Thoracic aorta (tissue), 2 donors: ENCODE data around the gene WWTR1. TPM values are rescaled to one million over a fixed set of nuclear protein-coding genes. Genes with fewer than 3 reads are reported as not detected.

Experiments
- ATAC-seq: fragments of 150-250 bp; one replicate; pipeline ENCODE4 v1.8.0; 2017; ENCODE audit warnings: low read depth; ENCODE audit not compliant: insufficient number of reproducible peaks, low FRiP score
- DNase-seq: peaks from one replicate; pipeline ENCODE4 v3.0.0-alpha.2; 2020; ENCODE audit warnings: low spot score
- H3K27ac ChIP-seq, 2 donors: fragments of 200-600 bp; sonication (generic); 1 replicate in 1 of 2; 2 replicates in 1 of 2; pipeline ENCODE4 v1.5.1; 2016; ENCODE audit warnings: mild to moderate bottlenecking in 2 of 2, moderate library complexity in 2 of 2
- H3K27me3 ChIP-seq: fragments of 200-600 bp; sonication (generic); replicated peaks from 2 replicates; pipeline ENCODE4 v1.6.0; 2016; ENCODE audit warnings: mild to moderate bottlenecking; ENCODE audit not compliant: insufficient read depth
- H3K36me3 ChIP-seq: fragments of 200-600 bp; sonication (generic); one replicate; pipeline ENCODE4 v1.5.1; 2016
- H3K4me1 ChIP-seq, 2 donors: fragments of 200-600 bp; sonication (generic); 1 replicate in 1 of 2; 2 replicates in 1 of 2; pipeline versions ENCODE4 v1.5.1 to v1.6.0; 2016; ENCODE audit warnings: low read depth in 2 of 2, mild to moderate bottlenecking in 1 of 2; ENCODE audit not compliant: control insufficient read depth in 1 of 2
- H3K4me3 ChIP-seq: fragments of 200-600 bp; sonication (generic); 2 replicates; pipeline ENCODE4 v1.5.1; 2016; ENCODE audit warnings: mild to moderate bottlenecking
- H3K9me3 ChIP-seq: fragments of 200-600 bp; sonication (generic); 2 replicates; pipeline ENCODE4 v1.5.1; 2016
- total RNA-seq, 2 donors: library from RNA; depleted of rRNA; stranded (reverse); fragments of >200 nt; gene quantifications; one replicate each; pipeline versions ENCODE4 v1.1.0 to v1.2.3, GENCODE V29; 2016
- TF ChIP-seq, protein P1 (sequence below): fragments of 200-600 bp; sonication (generic); IDR thresholded peaks from one replicate; pipeline ENCODE4 v1.5.1; 2019; ENCODE audit warnings: antibody characterized with exemption

Gene WWTR1
- total RNA-seq, 2 donors from 2014 or later, result 135 to 243 TPM

DNA sequence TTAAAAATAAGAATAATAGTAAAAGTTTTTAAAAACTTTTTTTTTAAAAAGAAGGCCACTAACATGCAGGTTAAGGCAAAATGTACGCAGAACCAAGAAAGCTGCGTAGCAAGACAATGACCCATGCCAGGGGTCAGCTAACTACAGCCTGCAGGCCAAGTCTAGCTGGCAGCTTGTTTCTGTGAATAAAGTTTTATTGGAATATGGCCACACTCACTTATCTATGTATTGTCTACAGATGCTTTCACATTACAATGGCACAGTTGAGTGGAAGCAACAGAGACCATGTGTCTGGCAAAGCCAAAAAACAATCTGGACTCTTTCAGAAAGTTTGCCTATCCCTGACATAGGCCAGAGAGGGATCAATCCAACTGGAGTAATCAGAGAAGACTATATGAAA lies 46.7 kb downstream of the WWTR1 start:
- Histone ChIP-seq H3K27me3 (no peaks in the 10 kb centered on the region), H3K9me3 (no peaks in the 10 kb centered on the region), H3K36me3 (no peaks in the 10 kb centered on the region), H3K4me1 (peaks cover 33 to 83% of the 10 kb centered on the region in 2 donors), H3K27ac (no peak overlapping the region), H3K4me3 (no peak overlapping the region)
- ATAC-seq (no peak), DNase-seq (no peak)
- TF ChIP-seq, protein P1, sequence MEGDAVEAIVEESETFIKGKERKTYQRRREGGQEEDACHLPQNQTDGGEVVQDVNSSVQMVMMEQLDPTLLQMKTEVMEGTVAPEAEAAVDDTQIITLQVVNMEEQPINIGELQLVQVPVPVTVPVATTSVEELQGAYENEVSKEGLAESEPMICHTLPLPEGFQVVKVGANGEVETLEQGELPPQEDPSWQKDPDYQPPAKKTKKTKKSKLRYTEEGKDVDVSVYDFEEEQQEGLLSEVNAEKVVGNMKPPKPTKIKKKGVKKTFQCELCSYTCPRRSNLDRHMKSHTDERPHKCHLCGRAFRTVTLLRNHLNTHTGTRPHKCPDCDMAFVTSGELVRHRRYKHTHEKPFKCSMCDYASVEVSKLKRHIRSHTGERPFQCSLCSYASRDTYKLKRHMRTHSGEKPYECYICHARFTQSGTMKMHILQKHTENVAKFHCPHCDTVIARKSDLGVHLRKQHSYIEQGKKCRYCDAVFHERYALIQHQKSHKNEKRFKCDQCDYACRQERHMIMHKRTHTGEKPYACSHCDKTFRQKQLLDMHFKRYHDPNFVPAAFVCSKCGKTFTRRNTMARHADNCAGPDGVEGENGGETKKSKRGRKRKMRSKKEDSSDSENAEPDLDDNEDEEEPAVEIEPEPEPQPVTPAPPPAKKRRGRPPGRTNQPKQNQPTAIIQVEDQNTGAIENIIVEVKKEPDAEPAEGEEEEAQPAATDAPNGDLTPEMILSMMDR, result no peak

DNA sequence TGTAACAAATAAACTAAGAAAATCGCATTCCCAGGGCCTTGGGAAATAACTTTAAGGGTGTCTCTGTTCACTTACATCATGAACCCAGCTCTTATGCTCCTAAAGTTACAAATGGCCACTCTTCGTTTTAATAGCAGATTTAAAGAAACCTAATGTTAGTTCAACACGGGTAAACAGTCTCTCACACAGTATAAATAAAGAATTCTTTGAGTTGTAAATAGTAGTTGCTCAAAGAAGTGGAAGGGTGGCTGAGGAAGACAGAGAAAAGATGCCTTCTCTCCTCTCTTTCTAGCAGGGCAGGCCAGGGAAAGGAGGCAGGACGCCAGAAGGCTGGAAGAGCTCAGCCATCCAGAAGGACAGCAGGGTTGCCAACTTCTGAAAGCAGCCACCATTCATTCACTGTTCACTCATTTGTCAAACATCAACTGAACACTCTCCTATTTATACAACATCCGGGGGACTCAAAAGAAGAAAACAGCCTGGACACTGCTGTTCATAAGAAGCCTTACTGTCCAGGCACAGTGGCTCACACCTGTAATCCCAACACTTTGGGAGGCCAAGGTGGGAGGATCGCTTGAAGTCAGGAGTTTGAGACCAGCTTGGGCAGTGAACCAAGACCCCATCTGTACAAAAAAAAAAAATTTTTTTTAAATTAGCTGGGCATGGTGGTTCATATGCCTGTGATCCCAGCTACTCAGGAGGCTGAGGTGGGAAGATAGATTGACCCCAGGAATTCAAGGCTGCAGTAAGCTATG lies 47.3 kb downstream of the WWTR1 start:
- H3K36me3 ChIP-seq, result no peaks in the 10 kb centered on the region
- no peaks in the 10 kb centered on the region for H3K9me3 ChIP-seq
- no peaks in the 10 kb centered on the region for H3K27me3 ChIP-seq
- no peak overlapping the region for H3K4me3 ChIP-seq
- ATAC-seq, result no peak
- no peak for DNase-seq
- TF ChIP-seq, protein P1, result no peak
- H3K27ac ChIP-seq, result peak overlapping the region; percentile 26 to 41
- H3K4me1 ChIP-seq, result peaks cover 29 to 83% of the 10 kb centered on the region in 2 donors

DNA sequence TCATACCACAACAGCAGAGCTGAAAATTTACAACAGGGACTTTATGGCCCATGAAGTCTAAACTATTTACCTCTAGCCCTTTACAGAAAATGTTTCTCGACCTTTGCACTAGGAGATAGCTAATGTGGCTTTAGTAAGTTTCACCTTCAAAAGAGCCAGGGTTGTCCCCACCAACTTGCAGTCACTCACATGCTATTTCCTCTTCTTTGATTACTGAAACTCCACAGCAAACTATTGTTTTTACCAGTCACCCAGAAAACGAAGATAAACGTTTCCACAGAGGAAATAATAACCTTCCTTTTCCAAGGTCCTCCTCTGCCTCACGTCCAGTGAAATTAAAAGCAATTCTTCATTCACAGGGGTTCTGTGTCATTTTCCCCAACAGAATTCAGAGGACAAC lies 48.2 kb downstream of the WWTR1 start:
- TF ChIP-seq, protein P1, result no peak
- H3K4me3 ChIP-seq, result no peak overlapping the region
- H3K27ac ChIP-seq, result peak overlapping the region in 1 of 2 donors; percentile 41
- H3K9me3 ChIP-seq, result no peaks in the 10 kb centered on the region
- no peaks in the 10 kb centered on the region for H3K27me3 ChIP-seq
- no peaks in the 10 kb centered on the region for H3K36me3 ChIP-seq
- no peak for ATAC-seq
- peaks cover 33 to 83% of the 10 kb centered on the region in 2 donors for H3K4me1 ChIP-seq
- no peak for DNase-seq

DNA sequence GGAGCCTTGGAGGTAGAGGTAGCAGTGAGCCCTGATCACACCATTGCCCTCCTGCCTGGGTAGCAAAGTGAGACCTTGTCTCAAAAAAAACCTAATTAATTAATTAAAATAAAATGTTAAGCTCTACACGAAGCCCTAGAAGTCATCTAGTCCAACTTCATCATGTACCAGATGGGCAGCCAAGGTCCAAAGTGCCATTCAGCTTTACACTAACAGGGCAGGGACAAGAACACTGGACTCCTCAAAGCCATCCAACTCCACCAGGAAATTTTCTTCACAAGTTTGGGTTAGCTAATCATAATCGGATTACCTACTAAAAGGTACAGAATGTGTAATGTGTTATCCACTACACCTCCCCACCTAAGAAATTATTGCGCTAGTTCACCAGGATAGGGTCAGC lies 48.8 kb downstream of the WWTR1 start:
- H3K27me3 ChIP-seq, result no peaks in the 10 kb centered on the region
- TF ChIP-seq, protein P1, result no peak
- H3K27ac ChIP-seq, result no peak overlapping the region
- H3K4me3 ChIP-seq, result no peak overlapping the region
- no peaks in the 10 kb centered on the region for H3K9me3 ChIP-seq
- ATAC-seq (no peak), DNase-seq (no peak)
- H3K36me3 ChIP-seq, result no peaks in the 10 kb centered on the region
- peaks cover 39 to 83% of the 10 kb centered on the region in 2 donors for H3K4me1 ChIP-seq

DNA sequence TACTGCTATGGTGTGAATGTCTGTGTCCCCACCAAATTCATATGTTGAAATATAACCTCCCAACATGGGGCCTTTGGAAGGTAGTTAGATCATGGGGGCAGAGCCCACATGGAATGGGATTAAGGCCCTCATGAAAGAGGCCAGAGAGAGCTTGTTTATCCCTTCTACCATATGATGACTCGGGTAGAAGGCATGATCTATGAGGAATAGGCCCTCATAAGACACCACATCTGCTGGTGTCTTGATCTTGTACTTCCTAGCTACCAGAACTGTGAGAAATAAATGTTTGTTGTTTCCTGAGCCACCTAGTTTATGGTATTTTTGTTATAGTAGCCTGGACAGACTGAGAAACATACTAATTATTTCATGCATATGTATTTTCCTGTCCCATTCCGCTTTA lies 51.9 kb downstream of the WWTR1 start:
- Histone ChIP-seq H3K4me1 (peaks cover 65 to 96% of the 10 kb centered on the region in 2 donors), H3K4me3 (no peak overlapping the region), H3K36me3 (no peaks in the 10 kb centered on the region), H3K27me3 (no peaks in the 10 kb centered on the region), H3K9me3 (no peaks in the 10 kb centered on the region), H3K27ac (no peak overlapping the region)
- ATAC-seq (no peak), DNase-seq (no peak)
- TF ChIP-seq, protein P1, result no peak
